Esophagus muscularis mucosa (tissue), 4 donors: ENCODE data around the gene GIPC2. TPM values are rescaled to one million over a fixed set of nuclear protein-coding genes. Genes with fewer than 3 reads are reported as not detected.

Source experiments
- DNase-seq: peaks from one replicate; pipeline ENCODE4 v3.0.0-alpha.2; 2017; ENCODE audit errors: extremely low spot score
- H3K27ac ChIP-seq, 4 donors: fragments of 200-600 bp; sonication (generic); replicated peaks in 1 of 4; 1 replicate in 3 of 4; 2 replicates in 1 of 4; pipeline ENCODE4 v1.5.1; 2016 to 2019; ENCODE audit warnings: mild to moderate bottlenecking in 1 of 4
- H3K27me3 ChIP-seq, 4 donors: fragments of 200-600 bp; sonication (generic); one replicate each; pipeline versions ENCODE4 v1.5.1 to v1.6.0; 2016 to 2019
- H3K36me3 ChIP-seq, 4 donors: fragments of 200-600 bp; sonication (generic); one replicate each; pipeline ENCODE4 v1.5.1; 2016 to 2019
- H3K4me1 ChIP-seq, 4 donors: fragments of 200-600 bp; sonication (generic); one replicate each; pipeline ENCODE4 v1.5.1; 2016 to 2019
- H3K4me3 ChIP-seq, 4 donors: fragments of 200-600 bp; sonication (generic); 1 replicate in 2 of 4; 2 replicates in 2 of 4; pipeline ENCODE4 v1.5.1; 2016 to 2019; ENCODE audit warnings: mild to moderate bottlenecking in 4 of 4, moderate library complexity in 1 of 4
- H3K9me3 ChIP-seq, 4 donors: fragments of 200-600 bp; sonication (generic); 1 replicate in 3 of 4; 2 replicates in 1 of 4; pipeline ENCODE4 v1.5.1; 2016 to 2019
- CTCF ChIP-seq, 3 experiments: fragments of 200-600 bp in 2 of 3; fragments of 450-650 bp in 1 of 3; sonication (generic) in 2 of 3; IDR thresholded peaks; one replicate each; pipeline ENCODE4 v1.5.1; 2017 to 2019; ENCODE audit warnings: antibody characterized with exemption in 3 of 3, mild to moderate bottlenecking in 2 of 3, moderate library complexity in 1 of 3
- EP300 ChIP-seq: sonication (generic); formaldehyde crosslinking; IDR thresholded peaks from one replicate; pipeline ENCODE4 v1.6.1; 2017; ENCODE audit warnings: antibody characterized with exemption
- POLR2A ChIP-seq: fragments of 450-650 bp; IDR thresholded peaks from one replicate; pipeline ENCODE4 v1.6.1; 2017; ENCODE audit warnings: antibody characterized with exemption, moderate library complexity, mild to moderate bottlenecking, low read depth
- POLR2AphosphoS5 ChIP-seq, 2 donors: sonication (generic); formaldehyde crosslinking; IDR thresholded peaks; one replicate each; pipeline ENCODE4 v1.6.1; 2017; ENCODE audit warnings: antibody characterized with exemption in 2 of 2
- WGBS: methylation state at CpG from one replicate; pipeline ENCODE4 v1.1.5; 2018; 5-methylcytosine and 5-hydroxymethylcytosine counted together
- intact Hi-C: fragments of 100-400 bp; cut with DNase I; formaldehyde crosslinking; loops from one replicate; pipeline ENCODE4 v1.15.1; 2023
- total RNA-seq, 4 donors: library from RNA; depleted of rRNA; stranded (reverse); fragments of >200 nt; gene quantifications; one replicate each; pipeline versions ENCODE4 v1.1.0 to v1.2.1, GENCODE V29; 2016

Gene GIPC2
- total RNA-seq, 4 donors from 2014 or later, result 4.5 to 8.7 (median 6.8) TPM

GRCh38 chr1:78147031-78147430 is 101.3 kb downstream of the GIPC2 start:
- Histone ChIP-seq H3K9me3 (no peaks in the 10 kb centered on the region), H3K27ac (no peak overlapping the region), H3K27me3 (no peaks in the 10 kb centered on the region), H3K4me3 (no peak overlapping the region), H3K4me1 (peaks cover 0 to 7% (median 0%) of the 10 kb centered on the region in 4 donors), H3K36me3 (no peaks in the 10 kb centered on the region)
- intact Hi-C loops, result loop anchor here (5.0 kb wide), 1 partner anchor 530 kb away; no protein-coding TSS in a partner anchor
- 96% methylated on average over 5 of the region's 5 CpGs for WGBS
- no peak for DNase-seq
- TF ChIP-seq POLR2A (no peak), EP300 (no peak), POLR2AphosphoS5 (IDR thresholded peaks at IDR 0.05) (no peak), CTCF (IDR thresholded peaks at IDR 0.05) (no peak)

- no peak for DNase-seq
- TF ChIP-seq POLR2A (no peak), CTCF (IDR thresholded peaks at IDR 0.05) (no peak)
- H3K27me3 ChIP-seq, result no peaks in the 10 kb centered on the region
- no peaks in the 10 kb centered on the region for H3K4me1 ChIP-seq
- H3K9me3 ChIP-seq, result no peaks in the 10 kb centered on the region
- intact Hi-C loops, result no loop called here
- no peak overlapping the region for H3K27ac ChIP-seq
- WGBS, result 100% methylated on average over 2 of the region's 4 CpGs
- no peak overlapping the region for H3K4me3 ChIP-seq
- H3K36me3 ChIP-seq, result no peaks in the 10 kb centered on the region
Measured at GRCh38 chr1:78153092-78153736, 107.4 kb downstream of the GIPC2 start.

- no peaks in the 10 kb centered on the region for H3K4me1 ChIP-seq
- intact Hi-C loops, result no loop called here
- H3K27me3 ChIP-seq, result no peaks in the 10 kb centered on the region
- no peak overlapping the region for H3K27ac ChIP-seq
- H3K36me3 ChIP-seq, result no peaks in the 10 kb centered on the region
- WGBS, result 82% methylated on average over 4 of the region's 4 CpGs
- DNase-seq, result no peak
- no peaks in the 10 kb centered on the region for H3K9me3 ChIP-seq
- no peak overlapping the region for H3K4me3 ChIP-seq
- TF ChIP-seq EP300, result no peak
- no peak for TF ChIP-seq POLR2AphosphoS5 (IDR thresholded peaks at IDR 0.05)
- no peak for TF ChIP-seq POLR2A
- no peak for TF ChIP-seq CTCF (IDR thresholded peaks at IDR 0.05)
Measured at GRCh38 chr1:78155121-78155520, 109.4 kb downstream of the GIPC2 start.

DNA sequence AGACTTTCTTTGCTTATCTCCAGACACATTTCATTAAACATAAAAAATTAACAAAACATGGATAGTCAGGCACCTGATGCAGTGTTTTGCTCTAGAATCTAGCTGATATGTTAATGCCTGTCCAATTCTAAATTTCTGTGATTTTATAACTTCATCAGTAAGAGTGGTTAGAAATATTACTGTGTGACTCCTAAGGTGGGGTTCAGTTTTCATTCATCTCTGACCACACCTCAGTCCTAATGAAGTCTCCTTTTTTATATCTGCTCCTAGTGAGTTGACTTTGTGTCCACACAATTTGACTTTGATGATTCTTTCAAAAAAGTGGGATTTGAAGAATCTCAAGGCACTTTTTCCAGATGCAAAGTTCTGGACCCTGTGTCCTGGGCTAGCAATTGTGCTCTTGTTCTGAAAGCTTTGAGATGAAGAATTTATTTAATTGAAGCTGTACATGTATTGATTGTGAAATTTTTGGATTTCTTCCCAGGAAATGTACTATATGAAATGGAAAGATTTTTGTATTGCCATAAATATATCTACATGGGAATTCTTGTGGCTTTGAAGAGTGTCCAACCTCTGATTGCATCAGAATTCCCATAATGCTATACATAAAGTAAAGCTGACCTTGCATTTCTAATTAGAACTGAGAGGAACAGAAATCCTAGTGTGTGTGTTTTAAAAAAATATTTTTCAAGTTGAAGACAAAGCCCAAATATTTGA is 111.2 kb downstream of the GIPC2 start:
- no peak overlapping the region for H3K27ac ChIP-seq
- no peaks in the 10 kb centered on the region for H3K36me3 ChIP-seq
- no peak overlapping the region for H3K4me3 ChIP-seq
- no peaks in the 10 kb centered on the region for H3K27me3 ChIP-seq
- no peaks in the 10 kb centered on the region for H3K9me3 ChIP-seq
- intact Hi-C loops, result no loop called here
- DNase-seq, result no peak
- TF ChIP-seq EP300, result no peak
- no peak for TF ChIP-seq POLR2A
- TF ChIP-seq POLR2AphosphoS5 (IDR thresholded peaks at IDR 0.05), result no peak
- TF ChIP-seq CTCF (IDR thresholded peaks at IDR 0.05), result no peak
- no peaks in the 10 kb centered on the region for H3K4me1 ChIP-seq
